Lower leg skin (tissue), 4 donors: ENCODE data around the gene SLC47A2. TPM values are rescaled to one million over a fixed set of nuclear protein-coding genes. Genes with fewer than 3 reads are reported as not detected.
A peak's percentile ranks its signal among the peaks of the same experiment; 100 is the strongest.

ENCODE experiments used
- DNase-seq, 2 donors: peaks; one replicate each; pipeline ENCODE4 v3.0.0-alpha.2; 2019; ENCODE audit warnings: low spot score in 2 of 2
- H3K4me3 ChIP-seq: fragments of 200-600 bp; sonication (generic); 2 replicates; pipeline ENCODE4 v1.5.1; 2017; ENCODE audit warnings: mild to moderate bottlenecking, low read depth; ENCODE audit not compliant: poor library complexity, severe bottlenecking
- CTCF ChIP-seq, 3 donors: fragments of 450-650 bp; IDR thresholded peaks; one replicate each; pipeline ENCODE4 v1.5.1; 2016; ENCODE audit warnings: antibody characterized with exemption in 3 of 3, mild to moderate bottlenecking in 3 of 3, moderate library complexity in 2 of 3
- POLR2A ChIP-seq, 2 donors: fragments of 450-650 bp; IDR thresholded peaks; one replicate each; pipeline ENCODE4 v1.6.1; 2016 to 2017; ENCODE audit warnings: antibody characterized with exemption in 2 of 2, mild to moderate bottlenecking in 1 of 2, moderate library complexity in 1 of 2
- WGBS, 2 donors: methylation state at CpG; one replicate each; pipeline ENCODE4 v1.1.5; 2018; 5-methylcytosine and 5-hydroxymethylcytosine counted together
- intact Hi-C: fragments of 100-400 bp; cut with DNase I; formaldehyde crosslinking; loops from one replicate; pipeline ENCODE4 v1.15.0; 2023; ENCODE audit warnings: low total_unique reads
- total RNA-seq, 4 donors: library from RNA; depleted of rRNA; stranded (reverse); fragments of >200 nt; gene quantifications; one replicate each; pipeline ENCODE4 v1.1.0, GENCODE V29; 2016

Gene SLC47A2
- total RNA-seq, 4 donors from 2014 or later = 0.49 to 6.1 (median 2.5) TPM; not detected in 1

- TF ChIP-seq POLR2A (IDR thresholded peaks at IDR 0.05) (no peak), CTCF (IDR thresholded peaks at IDR 0.05) (peak in 1 of 3 donors; percentile 27)
- no peak for DNase-seq
- no peak overlapping the region for H3K4me3 ChIP-seq
- WGBS, 2 donors = 45 to 54% methylated on average over 12 of the region's 12 CpGs
- intact Hi-C loops = loop anchor here (10.0 kb wide), 1 partner anchor 389 kb away; the partner anchor contains the start of gene B9D1
These were observed 37.5 kb upstream of the SLC47A2 start for GRCh38 chr17:19753661-19754463.

GRCh38 chr17:19753051-19753509, 36.7 kb upstream of the SLC47A2 start:
- intact Hi-C loops = loop anchor here (10.0 kb wide), 1 partner anchor 388 kb away; the partner anchor contains the start of gene B9D1
- DNase-seq = peak; percentile 60 to 92
- 19 to 29% methylated on average over 8 to 12 of the region's 12 CpGs for WGBS, 2 donors
- TF ChIP-seq POLR2A (IDR thresholded peaks at IDR 0.05) (no peak), CTCF (IDR thresholded peaks at IDR 0.05) (no peak)
- no peak overlapping the region for H3K4me3 ChIP-seq

GRCh38 chr17:19752216-19753050, 36.0 kb upstream of the SLC47A2 start:
- intact Hi-C loops = loop anchor here (10.0 kb wide), 1 partner anchor 388 kb away; the partner anchor contains the start of gene B9D1
- H3K4me3 ChIP-seq = no peak overlapping the region
- no peak for TF ChIP-seq POLR2A (IDR thresholded peaks at IDR 0.05)
- TF ChIP-seq CTCF (IDR thresholded peaks at IDR 0.05) = no peak
- no peak for DNase-seq
- 67 to 70% methylated on average over 14 to 15 of the region's 15 CpGs for WGBS, 2 donors

GRCh38 chr17:19750835-19751234, 34.5 kb upstream of the SLC47A2 start:
- TF ChIP-seq POLR2A (IDR thresholded peaks at IDR 0.05) = no peak
- TF ChIP-seq CTCF (IDR thresholded peaks at IDR 0.05) = no peak
- WGBS, 2 donors = 75 to 80% methylated on average over 3 of the region's 3 CpGs
- no peak for DNase-seq
- intact Hi-C loops = loop anchor here (10.0 kb wide), 1 partner anchor 386 kb away; the partner anchor contains the start of gene B9D1
- no peak overlapping the region for H3K4me3 ChIP-seq

- intact Hi-C loops = loop anchor here (10.0 kb wide), 1 partner anchor 385 kb away; the partner anchor contains the start of gene B9D1
- no peak for TF ChIP-seq CTCF (IDR thresholded peaks at IDR 0.05)
- no peak for TF ChIP-seq POLR2A (IDR thresholded peaks at IDR 0.05)
- DNase-seq = no peak
- 70 to 80% methylated on average over 9 of the region's 9 CpGs for WGBS, 2 donors
- H3K4me3 ChIP-seq = no peak overlapping the region
These were observed 33.7 kb upstream of the SLC47A2 start for GRCh38 chr17:19750020-19750572.
